ENCODE measurements around the gene KHDC1L.
A peak's percentile ranks its signal among the peaks of the same experiment; 100 is the strongest.
"Not testable (repeated sequence)": the region's sequence is repeated elsewhere in the genome, so short reads cannot be mapped to it uniquely, and the experiment has no call there.

Gene KHDC1L

GRCh38 chr6:73225396-73225795 is at the start of gene KHDC1L:
KHDC1L (minus strand) TSS chr6:73225496; CDS start chr6:73225408, 88 bp downstream.
- DNase-seq (ENCODE audit: insufficient read length, low spot score) (no peak), FAIRE-seq (no peak)
- TF ChIP-seq POLR2A (IDR thresholded peaks at IDR 0.05; ENCODE audit: low read depth, low read length) = no peak

- not testable (repeated sequence) for FAIRE-seq; DNase-seq (ENCODE audit: insufficient read length, low spot score)
Observed at GRCh38 chr6:73269296-73269695, 44.0 kb upstream of the KHDC1L start.

GRCh38 chr6:73268896-73269295 is 43.6 kb upstream of the KHDC1L start:
- FAIRE-seq; DNase-seq (ENCODE audit: insufficient read length, low spot score): not testable (repeated sequence)

GRCh38 chr6:73264446-73264845 is 39.1 kb upstream of the KHDC1L start:
- TF ChIP-seq POLR2A (IDR thresholded peaks at IDR 0.05; ENCODE audit: low read depth, low read length) = no peak
- FAIRE-seq (no peak), DNase-seq (ENCODE audit: insufficient read length, low spot score) (no peak)

- FAIRE-seq (no peak), DNase-seq (ENCODE audit: insufficient read length, low spot score) (no peak)
- TF ChIP-seq POLR2A (IDR thresholded peaks at IDR 0.05; ENCODE audit: low read depth, low read length) = no peak
Observed at GRCh38 chr6:73263570-73263909, 38.2 kb upstream of the KHDC1L start.

- DNase-seq (ENCODE audit: insufficient read length, low spot score) (peak; percentile 75), FAIRE-seq (no peak)
- peak; percentile 55 for TF ChIP-seq POLR2A (IDR thresholded peaks at IDR 0.05; ENCODE audit: low read depth, low read length)
Observed at GRCh38 chr6:73262671-73263569, 37.6 kb upstream of the KHDC1L start, which contains the start of gene KHDC1. KHDC1 (minus strand) TSS chr6:73263196; CDS start chr6:73242517, 20,679 bp downstream.

- DNase-seq (ENCODE audit: insufficient read length, low spot score) = no peak
- TF ChIP-seq POLR2A (IDR thresholded peaks at IDR 0.05; ENCODE audit: low read depth, low read length) = no peak
- no peak for FAIRE-seq
Observed at GRCh38 chr6:73258721-73259120, 33.4 kb upstream of the KHDC1L start.

- not testable (repeated sequence) for FAIRE-seq; DNase-seq (ENCODE audit: insufficient read length, low spot score)
Observed at GRCh38 chr6:73254323-73254722, 29.0 kb upstream of the KHDC1L start.

- no peak for DNase-seq (ENCODE audit: insufficient read length, low spot score)
- no peak for TF ChIP-seq POLR2A (IDR thresholded peaks at IDR 0.05; ENCODE audit: low read depth, low read length)
Observed at GRCh38 chr6:73252703-73253102, 27.4 kb upstream of the KHDC1L start.

GRCh38 chr6:73250016-73250415 is 24.7 kb upstream of the KHDC1L start:
- no peak for TF ChIP-seq POLR2A (IDR thresholded peaks at IDR 0.05; ENCODE audit: low read depth, low read length)
- DNase-seq (ENCODE audit: insufficient read length, low spot score) (no peak), FAIRE-seq (no peak)

More at GRCh38 chr6:73252703-73253102, 27.4 kb upstream of the KHDC1L start:
- no peak for FAIRE-seq

- TF ChIP-seq POLR2A (IDR thresholded peaks at IDR 0.05; ENCODE audit: low read depth, low read length) = no peak
- FAIRE-seq = no peak
- DNase-seq (ENCODE audit: insufficient read length, low spot score) = no peak
Observed at GRCh38 chr6:73248192-73248903, 23.1 kb upstream of the KHDC1L start.

- TF ChIP-seq POLR2A (IDR thresholded peaks at IDR 0.05; ENCODE audit: low read depth, low read length) = no peak
- FAIRE-seq = no peak
- no peak for DNase-seq (ENCODE audit: insufficient read length, low spot score)
Observed at GRCh38 chr6:73242001-73242400, 16.7 kb upstream of the KHDC1L start.

GRCh38 chr6:73240730-73241129 is 15.4 kb upstream of the KHDC1L start:
- no peak for TF ChIP-seq POLR2A (IDR thresholded peaks at IDR 0.05; ENCODE audit: low read depth, low read length)
- FAIRE-seq = no peak
- no peak for DNase-seq (ENCODE audit: insufficient read length, low spot score)

- no peak for TF ChIP-seq POLR2A (IDR thresholded peaks at IDR 0.05; ENCODE audit: low read depth, low read length)
- DNase-seq (ENCODE audit: insufficient read length, low spot score) (peak; percentile 33), FAIRE-seq (peak; percentile 45)
Observed at GRCh38 chr6:73236144-73236750, 11.0 kb upstream of the KHDC1L start.

Measured in H54 (cell line).